Neural cell (in vitro differentiated cells): Measurements from ENCODE around the gene IFT172. TPM values are rescaled to one million over a fixed set of nuclear protein-coding genes. Genes with fewer than 3 reads are reported as not detected.

ENCODE experiments used
- H2AFZ ChIP-seq: fragments of 200-600, 300-800 bp; sonication (generic), shearing (Covaris generic); 2 replicates; pipeline ENCODE4 v1.6.0; 2014; ENCODE audit warnings: low read depth, mild to moderate bottlenecking, antibody characterized with exemption, low read length, moderate library complexity
- H3F3A ChIP-seq: fragments of 200-600 bp; shearing (Covaris generic); 2 replicates; pipeline ENCODE4 v1.6.1; 2016; ENCODE audit warnings: mild to moderate bottlenecking, moderate library complexity, mixed read lengths, antibody characterized with exemption, low read length; ENCODE audit not compliant: insufficient read depth, poor library complexity, severe bottlenecking
- H3K27ac ChIP-seq: fragments of 200-600, 300-800 bp; sonication (generic), shearing (Covaris generic); 2 replicates; pipeline ENCODE4 v1.5.1; 2014; ENCODE audit warnings: mild to moderate bottlenecking, low read length, moderate library complexity
- H3K27me3 ChIP-seq: fragments of 300-800, 200-600 bp; sonication (generic), shearing (Covaris generic); 2 replicates; pipeline ENCODE4 v1.6.0; 2014; ENCODE audit warnings: mild to moderate bottlenecking, low read depth, low read length, moderate library complexity; ENCODE audit not compliant: insufficient read depth
- H3K36me3 ChIP-seq: fragments of 300-800, 200-600 bp; sonication (generic), shearing (Covaris generic); 2 replicates; pipeline ENCODE4 v1.5.1; 2014; ENCODE audit warnings: mild to moderate bottlenecking, antibody characterized with exemption, low read length, moderate library complexity; ENCODE audit not compliant: insufficient read depth
- H3K4me2 ChIP-seq: fragments of 300-800, 200-600 bp; sonication (generic), shearing (Covaris generic); 2 replicates; pipeline ENCODE4 v1.6.0; 2014; ENCODE audit warnings: mild to moderate bottlenecking, low read length
- H3K4me3 ChIP-seq: fragments of 300-800, 200-600 bp; sonication (generic), shearing (Covaris generic); 2 replicates; pipeline ENCODE4 v1.5.1; 2014; ENCODE audit warnings: mild to moderate bottlenecking, low read length, moderate library complexity
- H3K79me2 ChIP-seq: fragments of 200-600 bp; shearing (Covaris generic); replicated peaks from 2 replicates; pipeline ENCODE4 v1.6.0; 2014; ENCODE audit warnings: mild to moderate bottlenecking, low read length, moderate library complexity; ENCODE audit not compliant: insufficient read depth
- H3K9ac ChIP-seq: fragments of 300-800, 200-600 bp; sonication (generic), shearing (Covaris generic); 2 replicates; pipeline ENCODE4 v1.6.1; 2016; ENCODE audit warnings: mild to moderate bottlenecking, low read length, mixed read lengths
- H3K9me2 ChIP-seq: fragments of 200-600 bp; shearing (Covaris generic); 2 replicates; pipeline ENCODE4 v1.6.1; 2016; ENCODE audit warnings: mild to moderate bottlenecking, low read length, mixed read lengths; ENCODE audit not compliant: insufficient read depth
- H3K9me3 ChIP-seq: fragments of 200-600, 300-800 bp; sonication (generic), shearing (Covaris generic); 2 replicates; pipeline ENCODE4 v1.6.1; 2016; ENCODE audit warnings: mild to moderate bottlenecking, mixed run types, low read length, moderate library complexity, mixed read lengths
- H4K20me1 ChIP-seq: fragments of 200-600 bp; shearing (Covaris generic); 2 replicates; pipeline ENCODE4 v1.6.1; 2016; ENCODE audit warnings: mild to moderate bottlenecking, mixed run types; ENCODE audit not compliant: insufficient read depth
- EP300 ChIP-seq: fragments of 450-650 bp; conservative IDR thresholded peaks from 2 replicates; pipeline ENCODE4 v1.6.1; 2014; ENCODE audit warnings: antibody characterized with exemption, mild to moderate bottlenecking, moderate library complexity; ENCODE audit not compliant: poor library complexity, severe bottlenecking
- EZH2 ChIP-seq: fragments of 200-600, 300-800 bp; shearing (Covaris generic), sonication (generic); IDR thresholded peaks from 2 replicates; pipeline ENCODE4 v1.6.1; 2014; ENCODE audit warnings: antibody characterized with exemption, low read length, borderline replicate concordance, mild to moderate bottlenecking; ENCODE audit not compliant: insufficient read depth, poor library complexity, severe bottlenecking
- MXI1 ChIP-seq: fragments of 450-650 bp; conservative IDR thresholded peaks from 2 replicates; pipeline ENCODE4 v1.6.1; 2014; ENCODE audit warnings: antibody characterized with exemption, mild to moderate bottlenecking; ENCODE audit not compliant: poor library complexity, severe bottlenecking
- POLR2AphosphoS5 ChIP-seq: IDR thresholded peaks from 2 replicates; pipeline ENCODE4 v1.6.1; 2012
- RAD21 ChIP-seq: fragments of 450-650 bp; conservative IDR thresholded peaks from 2 replicates; pipeline ENCODE4 v1.6.1; 2014; ENCODE audit warnings: antibody characterized with exemption, mild to moderate bottlenecking, moderate library complexity
- SMC3 ChIP-seq: fragments of 450-650 bp; conservative IDR thresholded peaks from 2 replicates; pipeline ENCODE4 v1.6.1; 2014; ENCODE audit warnings: antibody characterized with exemption, mild to moderate bottlenecking, moderate library complexity; ENCODE audit not compliant: poor library complexity
- TAF1 ChIP-seq: IDR thresholded peaks from 2 replicates; pipeline ENCODE4 v1.6.1; 2012; ENCODE audit warnings: low read depth
- polyA plus RNA-seq: library from polyadenylated mRNA; depleted of rRNA; stranded (reverse); fragments of >200 nt; gene quantifications from 2 replicates; pipeline ENCODE4 v1.2.3, GENCODE V29; 2014
- TF ChIP-seq, protein P1 (sequence below): IDR thresholded peaks from 2 replicates; pipeline ENCODE4 v1.6.1; 2012; ENCODE audit warnings: borderline replicate concordance
- TF ChIP-seq, protein P2 (sequence below): fragments of 450-650 bp; IDR thresholded peaks from 2 replicates; pipeline ENCODE4 v1.5.1; 2014; ENCODE audit warnings: antibody characterized with exemption, mild to moderate bottlenecking, moderate library complexity; ENCODE audit not compliant: poor library complexity, severe bottlenecking

IFT172 gene
- polyA plus RNA-seq, 1 donor from 2014 or later: 26.9 TPM

- Histone ChIP-seq H3K27me3 (no peaks in the 10 kb centered on the region), H3F3A (no peaks in the 10 kb centered on the region), H3K4me2 (no peak overlapping the region), H3K79me2 (no peaks in the 10 kb centered on the region), H3K36me3 (no peaks in the 10 kb centered on the region), H3K9me2 (no peaks in the 10 kb centered on the region), H2AFZ (no peak overlapping the region), H3K27ac (no peak overlapping the region), H4K20me1 (no peaks in the 10 kb centered on the region), H3K9ac (no peak overlapping the region), H3K9me3 (no peaks in the 10 kb centered on the region), H3K4me3 (no peak overlapping the region)
- TF ChIP-seq SMC3 (no peak), EP300 (no peak), EZH2 (no peak), POLR2AphosphoS5 (no peak), TAF1 (no peak), RAD21 (no peak), MXI1 (no peak)
- TF ChIP-seq, protein P1, sequence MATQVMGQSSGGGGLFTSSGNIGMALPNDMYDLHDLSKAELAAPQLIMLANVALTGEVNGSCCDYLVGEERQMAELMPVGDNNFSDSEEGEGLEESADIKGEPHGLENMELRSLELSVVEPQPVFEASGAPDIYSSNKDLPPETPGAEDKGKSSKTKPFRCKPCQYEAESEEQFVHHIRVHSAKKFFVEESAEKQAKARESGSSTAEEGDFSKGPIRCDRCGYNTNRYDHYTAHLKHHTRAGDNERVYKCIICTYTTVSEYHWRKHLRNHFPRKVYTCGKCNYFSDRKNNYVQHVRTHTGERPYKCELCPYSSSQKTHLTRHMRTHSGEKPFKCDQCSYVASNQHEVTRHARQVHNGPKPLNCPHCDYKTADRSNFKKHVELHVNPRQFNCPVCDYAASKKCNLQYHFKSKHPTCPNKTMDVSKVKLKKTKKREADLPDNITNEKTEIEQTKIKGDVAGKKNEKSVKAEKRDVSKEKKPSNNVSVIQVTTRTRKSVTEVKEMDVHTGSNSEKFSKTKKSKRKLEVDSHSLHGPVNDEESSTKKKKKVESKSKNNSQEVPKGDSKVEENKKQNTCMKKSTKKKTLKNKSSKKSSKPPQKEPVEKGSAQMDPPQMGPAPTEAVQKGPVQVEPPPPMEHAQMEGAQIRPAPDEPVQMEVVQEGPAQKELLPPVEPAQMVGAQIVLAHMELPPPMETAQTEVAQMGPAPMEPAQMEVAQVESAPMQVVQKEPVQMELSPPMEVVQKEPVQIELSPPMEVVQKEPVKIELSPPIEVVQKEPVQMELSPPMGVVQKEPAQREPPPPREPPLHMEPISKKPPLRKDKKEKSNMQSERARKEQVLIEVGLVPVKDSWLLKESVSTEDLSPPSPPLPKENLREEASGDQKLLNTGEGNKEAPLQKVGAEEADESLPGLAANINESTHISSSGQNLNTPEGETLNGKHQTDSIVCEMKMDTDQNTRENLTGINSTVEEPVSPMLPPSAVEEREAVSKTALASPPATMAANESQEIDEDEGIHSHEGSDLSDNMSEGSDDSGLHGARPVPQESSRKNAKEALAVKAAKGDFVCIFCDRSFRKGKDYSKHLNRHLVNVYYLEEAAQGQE: no peak
- TF ChIP-seq, protein P2, sequence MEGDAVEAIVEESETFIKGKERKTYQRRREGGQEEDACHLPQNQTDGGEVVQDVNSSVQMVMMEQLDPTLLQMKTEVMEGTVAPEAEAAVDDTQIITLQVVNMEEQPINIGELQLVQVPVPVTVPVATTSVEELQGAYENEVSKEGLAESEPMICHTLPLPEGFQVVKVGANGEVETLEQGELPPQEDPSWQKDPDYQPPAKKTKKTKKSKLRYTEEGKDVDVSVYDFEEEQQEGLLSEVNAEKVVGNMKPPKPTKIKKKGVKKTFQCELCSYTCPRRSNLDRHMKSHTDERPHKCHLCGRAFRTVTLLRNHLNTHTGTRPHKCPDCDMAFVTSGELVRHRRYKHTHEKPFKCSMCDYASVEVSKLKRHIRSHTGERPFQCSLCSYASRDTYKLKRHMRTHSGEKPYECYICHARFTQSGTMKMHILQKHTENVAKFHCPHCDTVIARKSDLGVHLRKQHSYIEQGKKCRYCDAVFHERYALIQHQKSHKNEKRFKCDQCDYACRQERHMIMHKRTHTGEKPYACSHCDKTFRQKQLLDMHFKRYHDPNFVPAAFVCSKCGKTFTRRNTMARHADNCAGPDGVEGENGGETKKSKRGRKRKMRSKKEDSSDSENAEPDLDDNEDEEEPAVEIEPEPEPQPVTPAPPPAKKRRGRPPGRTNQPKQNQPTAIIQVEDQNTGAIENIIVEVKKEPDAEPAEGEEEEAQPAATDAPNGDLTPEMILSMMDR: no peak
These were observed 47.7 kb upstream of the IFT172 start for GRCh38 chr2:27537287-27537686.

- Histone ChIP-seq H2AFZ (no peak overlapping the region), H3K9ac (no peak overlapping the region), H3K4me2 (no peak overlapping the region), H3K36me3 (no peaks in the 10 kb centered on the region), H3K9me3 (no peaks in the 10 kb centered on the region), H4K20me1 (no peaks in the 10 kb centered on the region), H3K27me3 (no peaks in the 10 kb centered on the region), H3K79me2 (no peaks in the 10 kb centered on the region), H3F3A (no peaks in the 10 kb centered on the region), H3K9me2 (no peaks in the 10 kb centered on the region), H3K4me3 (no peak overlapping the region), H3K27ac (no peak overlapping the region)
- no peak for TF ChIP-seq EZH2
- TF ChIP-seq RAD21: no peak
- TF ChIP-seq, protein P1: no peak
- TF ChIP-seq TAF1: no peak
- no peak for TF ChIP-seq MXI1
- TF ChIP-seq POLR2AphosphoS5: no peak
- no peak for TF ChIP-seq EP300
- TF ChIP-seq, protein P2: no peak
- TF ChIP-seq SMC3: no peak
These were observed 42.4 kb upstream of the IFT172 start for GRCh38 chr2:27531983-27532382.
